Measurements from ENCODE around the gene OR52W1.

OR52W1 gene

GRCh38 chr11:6199174-6199810 is at the start of gene OR52W1:
Gene OR52W1 (plus strand): TSS chr11:6199224. CDS start chr11:6199224, 0 bp downstream.
- no peak for DNase-seq (ENCODE audit: low read depth in 4 of 4, low spot score in 1 of 4)

- DNase-seq (ENCODE audit: low read depth in 4 of 4, low spot score in 1 of 4) = no peak
Observed at GRCh38 chr11:6151117-6151516, 47.9 kb upstream of the OR52W1 start.

GRCh38 chr11:6152126-6152525 is 46.9 kb upstream of the OR52W1 start:
- DNase-seq (ENCODE audit: low read depth in 4 of 4, low spot score in 1 of 4) = no peak

GRCh38 chr11:6156628-6157359 is 42.2 kb upstream of the OR52W1 start:
- DNase-seq (ENCODE audit: low read depth in 4 of 4, low spot score in 1 of 4) = no peak

- DNase-seq (ENCODE audit: low read depth in 4 of 4, low spot score in 1 of 4) = no peak
Observed at GRCh38 chr11:6170226-6170625, 28.8 kb upstream of the OR52W1 start, which contains the start of gene OR52B2. Gene OR52B2 (minus strand): TSS chr11:6170326. CDS start chr11:6170326, 0 bp downstream.

GRCh38 chr11:6175440-6175839 is 23.6 kb upstream of the OR52W1 start:
- no peak for DNase-seq (ENCODE audit: low read depth in 4 of 4, low spot score in 1 of 4)

GRCh38 chr11:6191742-6192141 is 7.3 kb upstream of the OR52W1 start:
- no peak for DNase-seq (ENCODE audit: low read depth in 4 of 4, low spot score in 1 of 4)

GRCh38 chr11:6194065-6194581 is 4.9 kb upstream of the OR52W1 start:
- no peak for DNase-seq (ENCODE audit: low read depth in 4 of 4, low spot score in 1 of 4)

- no peak for DNase-seq (ENCODE audit: low read depth in 4 of 4, low spot score in 1 of 4)
Observed at GRCh38 chr11:6196396-6196795, 2.6 kb upstream of the OR52W1 start.

- no peak for DNase-seq (ENCODE audit: low read depth in 4 of 4, low spot score in 1 of 4)
Observed at GRCh38 chr11:6197466-6198200, 1.4 kb upstream of the OR52W1 start.

GRCh38 chr11:6200975-6201374 is 2.0 kb downstream of the OR52W1 start:
- DNase-seq (ENCODE audit: low read depth in 4 of 4, low spot score in 1 of 4) = no peak

GRCh38 chr11:6201481-6201880 is 2.5 kb downstream of the OR52W1 start:
- DNase-seq (ENCODE audit: low read depth in 4 of 4, low spot score in 1 of 4) = no peak

- DNase-seq (ENCODE audit: low read depth in 4 of 4, low spot score in 1 of 4) = no peak
Observed at GRCh38 chr11:6202041-6202440, 3.0 kb downstream of the OR52W1 start.

GRCh38 chr11:6203327-6203726 is 4.3 kb downstream of the OR52W1 start:
- DNase-seq (ENCODE audit: low read depth in 4 of 4, low spot score in 1 of 4) = no peak

- no peak for DNase-seq (ENCODE audit: low read depth in 4 of 4, low spot score in 1 of 4)
Observed at GRCh38 chr11:6204706-6205105, 5.7 kb downstream of the OR52W1 start.

- DNase-seq (ENCODE audit: low read depth in 4 of 4, low spot score in 1 of 4) = no peak
Observed at GRCh38 chr11:6205366-6205765, 6.3 kb downstream of the OR52W1 start, which contains the start of gene C11orf42. Gene C11orf42 (plus strand): TSS chr11:6205557. CDS start chr11:6205616, 59 bp downstream.

GRCh38 chr11:6206456-6207180 is 7.6 kb downstream of the OR52W1 start:
- no peak for DNase-seq (ENCODE audit: low read depth in 4 of 4, low spot score in 1 of 4)

GRCh38 chr11:6209801-6210200 is 10.8 kb downstream of the OR52W1 start:
- DNase-seq (ENCODE audit: low read depth in 4 of 4, low spot score in 1 of 4) = no peak

- DNase-seq (ENCODE audit: low read depth in 4 of 4, low spot score in 1 of 4) = no peak
Observed at GRCh38 chr11:6210274-6210955, 11.4 kb downstream of the OR52W1 start.

GRCh38 chr11:6214530-6214929 is 15.5 kb downstream of the OR52W1 start:
- no peak for DNase-seq (ENCODE audit: low read depth in 4 of 4, low spot score in 1 of 4)
